T-cell (primary cell): ENCODE data around the gene FKBP10. TPM values are rescaled to one million over a fixed set of nuclear protein-coding genes. Genes with fewer than 3 reads are reported as not detected.

Experiments
- ATAC-seq, 4 experiments: fragments of 200-7000 bp in 3 of 4; fragments of 150-1000 bp in 1 of 4; cut with Tn5 transposase; replicated peaks in 1 of 4; 1 replicate in 3 of 4; 2 replicates in 1 of 4; pipeline ENCODE4 v1.10.0; 2021; ENCODE audit warnings: moderate library complexity in 3 of 4, mild to moderate bottlenecking in 2 of 4, moderate number of reproducible peaks in 1 of 4
- CTCF ChIA-PET, 2 donors: fragments of 300-600 bp; sonication (Branson Sonifier 250); formaldehyde crosslinking; loops; one replicate each; lab custom pipeline; 2022; ENCODE audit warnings: antibody characterized with exemption in 2 of 2; lab: Charles Lee
- POLR2A ChIA-PET, 2 donors: fragments of 300-600 bp; sonication (Branson Sonifier 250); formaldehyde crosslinking; loops; one replicate each; lab custom pipeline; 2022; ENCODE audit warnings: antibody characterized with exemption in 2 of 2; lab: Charles Lee
- DNase-seq, 35 experiments: peaks; one replicate each; pipeline versions ENCODE4 v3.0.0 to v3.0.0-alpha.2; 2013 to 2023
- H3K27ac ChIP-seq: one replicate; pipeline ENCODE4 v1.5.1; 2013; ENCODE audit warnings: low read length
- H3K27me3 ChIP-seq, 2 experiments: replicated peaks in 1 of 2; 1 replicate in 1 of 2; 2 replicates in 1 of 2; pipeline versions ENCODE4 v1.6.1 to v1.7.0; 2013; ENCODE audit warnings: low read length in 1 of 2, mixed read lengths in 1 of 2; ENCODE audit not compliant: control insufficient read depth in 2 of 2, insufficient read depth in 2 of 2; ENCODE audit errors: extremely low read depth in 1 of 2
- H3K36me3 ChIP-seq, 2 donors: 1 replicate in 1 of 2; 2 replicates in 1 of 2; pipeline versions ENCODE4 v1.6.1 to v1.7.0; 2013; ENCODE audit warnings: low read length in 1 of 2; ENCODE audit not compliant: control insufficient read depth in 2 of 2, insufficient read depth in 1 of 2; ENCODE audit errors: extremely low read depth in 1 of 2
- H3K4me1 ChIP-seq, 2 experiments: 1 replicate in 1 of 2; 2 replicates in 1 of 2; pipeline versions ENCODE4 v1.6.1 to v1.7.0; 2013; ENCODE audit warnings: low read length in 2 of 2, mixed read lengths in 1 of 2; ENCODE audit not compliant: insufficient read depth in 2 of 2, control insufficient read depth in 1 of 2; ENCODE audit errors: extremely low read depth in 1 of 2
- H3K4me3 ChIP-seq, 2 donors: 1 replicate in 1 of 2; 2 replicates in 1 of 2; pipeline versions ENCODE4 v1.5.1 to v1.7.0; 2013; ENCODE audit warnings: mild to moderate bottlenecking in 2 of 2, low read length in 1 of 2, moderate library complexity in 1 of 2; ENCODE audit not compliant: control insufficient read depth in 1 of 2; ENCODE audit errors: extremely low read depth in 1 of 2
- H3K9me3 ChIP-seq: 2 replicates; pipeline ENCODE4 v1.7.0; 2013
- H3K27ac Mint-ChIP-seq, 2 donors: one replicate each; pipeline ENCODE4 v1.8.0; 2020 to 2021; ENCODE audit warnings: mild to moderate bottlenecking in 2 of 2, mixed read lengths in 2 of 2
- H3K27me3 Mint-ChIP-seq, 2 donors: one replicate each; pipeline ENCODE4 v1.8.0; 2021 to 2022; ENCODE audit warnings: mixed read lengths in 2 of 2
- H3K36me3 Mint-ChIP-seq: one replicate; pipeline ENCODE4 v1.8.0; 2021; ENCODE audit warnings: mixed read lengths
- H3K4me1 Mint-ChIP-seq, 3 donors: one replicate each; pipeline ENCODE4 v1.8.0; 2020 to 2022; ENCODE audit warnings: mixed read lengths in 3 of 3, mild to moderate bottlenecking in 1 of 3
- H3K4me3 Mint-ChIP-seq, 3 donors: one replicate each; pipeline ENCODE4 v1.8.0; 2020 to 2022; ENCODE audit warnings: mild to moderate bottlenecking in 3 of 3, mixed read lengths in 3 of 3, moderate library complexity in 3 of 3
- H3K9me3 Mint-ChIP-seq, 3 donors: one replicate each; pipeline ENCODE4 v1.8.0; 2020 to 2022; ENCODE audit warnings: mixed read lengths in 3 of 3
- WGBS: methylation state at CpG from one replicate; pipeline ENCODE4 v1.1.5; 2013; ENCODE audit warnings: missing lambda C conversion rate; ENCODE audit not compliant: insufficient coverage; 5-methylcytosine and 5-hydroxymethylcytosine counted together
- total RNA-seq, 35 experiments: library from RNA in 6 of 35; stranded (reverse) in 6 of 35; fragments of 120-200 nt in 1 of 35; gene quantifications; one replicate each; pipeline versions ENCODE4 v1.2.1 to v1.2.4 and lab custom pipeline; 2013 to 2026

The FKBP10 gene, protein sequence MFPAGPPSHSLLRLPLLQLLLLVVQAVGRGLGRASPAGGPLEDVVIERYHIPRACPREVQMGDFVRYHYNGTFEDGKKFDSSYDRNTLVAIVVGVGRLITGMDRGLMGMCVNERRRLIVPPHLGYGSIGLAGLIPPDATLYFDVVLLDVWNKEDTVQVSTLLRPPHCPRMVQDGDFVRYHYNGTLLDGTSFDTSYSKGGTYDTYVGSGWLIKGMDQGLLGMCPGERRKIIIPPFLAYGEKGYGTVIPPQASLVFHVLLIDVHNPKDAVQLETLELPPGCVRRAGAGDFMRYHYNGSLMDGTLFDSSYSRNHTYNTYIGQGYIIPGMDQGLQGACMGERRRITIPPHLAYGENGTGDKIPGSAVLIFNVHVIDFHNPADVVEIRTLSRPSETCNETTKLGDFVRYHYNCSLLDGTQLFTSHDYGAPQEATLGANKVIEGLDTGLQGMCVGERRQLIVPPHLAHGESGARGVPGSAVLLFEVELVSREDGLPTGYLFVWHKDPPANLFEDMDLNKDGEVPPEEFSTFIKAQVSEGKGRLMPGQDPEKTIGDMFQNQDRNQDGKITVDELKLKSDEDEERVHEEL
- total RNA-seq: 1 to 10 TPM in 2 of 5 donors, under 1 TPM in 2, not detected in 1; 0.49 to 1.3 (median 1.1) TPM
- 0.35 TPM for total RNA-seq (2013)
- total RNA-seq (lab: John Stamatoyannopoulos, UW): 0 to 0.55 (median 0.18) reads per million in 29 experiments

DNA sequence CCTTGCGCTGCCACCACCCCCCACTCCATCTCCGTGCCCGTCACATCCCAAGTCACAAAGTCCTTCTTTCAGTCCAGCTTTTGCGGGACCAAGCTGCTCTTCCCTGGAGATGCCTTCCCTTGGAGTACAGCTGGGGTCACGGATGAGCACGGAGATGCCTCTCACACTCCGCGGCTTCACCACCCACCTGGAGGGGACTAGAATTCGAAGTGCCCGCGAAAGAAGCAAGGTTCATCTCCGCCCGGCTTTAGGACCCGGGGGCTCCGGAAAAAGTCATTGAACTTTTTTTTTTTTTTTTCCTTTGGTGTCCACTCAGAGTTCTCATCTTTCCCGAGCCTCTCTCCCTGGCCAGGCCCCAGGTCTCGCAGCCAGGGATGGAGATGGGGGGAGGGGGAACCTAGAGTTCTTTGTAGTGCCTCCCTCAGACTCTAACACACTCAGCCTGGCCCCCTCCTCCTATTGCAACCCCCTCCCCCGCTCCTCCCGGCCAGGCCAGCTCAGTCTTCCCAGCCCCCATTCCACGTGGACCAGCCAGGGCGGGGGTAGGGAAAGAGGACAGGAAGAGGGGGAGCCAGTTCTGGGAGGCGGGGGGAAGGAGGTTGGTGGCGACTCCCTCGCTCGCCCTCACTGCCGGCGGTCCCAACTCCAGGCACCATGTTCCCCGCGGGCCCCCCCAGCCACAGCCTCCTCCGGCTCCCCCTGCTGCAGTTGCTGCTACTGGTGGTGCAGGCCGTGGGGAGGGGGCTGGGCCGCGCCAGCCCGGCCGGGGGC lies at the start of gene FKBP10:
FKBP10 (plus strand) TSS at position 624 of the 771 bp plus-strand sequence; CDS start at position 655, 31 bp downstream.
- no peaks in the 10 kb centered on the region for H3K27me3 Mint-ChIP-seq
- POLR2A ChIA-PET: interaction anchor here in 1 of 2 donors (0.6 to 1.0 kb wide), 2 partner anchors 9 to 124 kb away, joined by 3 to 7 read pairs; no protein-coding TSS in a partner anchor

GRCh38 chr17:41763327-41763726 lies 49.5 kb upstream of the FKBP10 start:
- H3K4me1 Mint-ChIP-seq: no peaks in the 10 kb centered on the region
- DNase-seq (no peak), ATAC-seq (no peak)
- Histone ChIP-seq H3K9me3 (no peaks in the 10 kb centered on the region), H3K27ac (no peak overlapping the region), H3K36me3 (peaks cover 0 to 3% of the 10 kb centered on the region in 2 donors), H3K27me3 (peaks cover 0 to 6% of the 10 kb centered on the region in 2 experiments), H3K4me1 (no peaks in the 10 kb centered on the region), H3K4me3 (no peak overlapping the region)
- H3K4me3 Mint-ChIP-seq: no peak overlapping the region
- ChIA-PET POLR2A (no interaction called here), CTCF (no interaction called here)
- H3K9me3 Mint-ChIP-seq: no peaks in the 10 kb centered on the region
- H3K27ac Mint-ChIP-seq: no peak overlapping the region
- WGBS: 83% methylated on average over 7 of the region's 8 CpGs
- no peaks in the 10 kb centered on the region for H3K27me3 Mint-ChIP-seq
- no peaks in the 10 kb centered on the region for H3K36me3 Mint-ChIP-seq

More for the DNA sequence above, at the start of gene FKBP10:
- Histone ChIP-seq H3K36me3 (no peaks in the 10 kb centered on the region), H3K4me1 (peaks cover 0 to 33% of the 10 kb centered on the region in 2 experiments), H3K9me3 (no peaks in the 10 kb centered on the region), H3K4me3 (peak within 1 kb of the TSS; percentile 64 to 75), H3K27ac (no peak within 1 kb of the TSS), H3K27me3 (peaks cover 0 to 30% of the 10 kb centered on the region in 2 experiments)
- Mint-ChIP-seq H3K9me3 (no peaks in the 10 kb centered on the region), H3K36me3 (peaks cover 3% of the 10 kb centered on the region), H3K4me1 (peaks cover 20 to 28% (median 25%) of the 10 kb centered on the region in 3 donors), H3K27ac (peak within 1 kb of the TSS; percentile 22 to 57), H3K4me3 (peak within 1 kb of the TSS; percentile 84 to 96 (median 90))
- CTCF ChIA-PET: interaction anchor here in 1 of 2 donors (0.7 to 2.1 kb wide), 3 partner anchors 8 to 26 kb away, joined by 3 to 6 read pairs (median 3); partner anchors contain the start of gene JUP
- 3% methylated on average over 17 of the region's 35 CpGs for WGBS
- ATAC-seq (peak; percentile 4 to 20 (median 8)), DNase-seq (peak in 26 of 35 experiments; percentile 8 to 56 (median 37))

GRCh38 chr17:41766135-41766534 lies 46.7 kb upstream of the FKBP10 start:
- Mint-ChIP-seq H3K9me3 (no peaks in the 10 kb centered on the region), H3K27ac (no peak overlapping the region), H3K27me3 (no peaks in the 10 kb centered on the region), H3K36me3 (no peaks in the 10 kb centered on the region), H3K4me1 (no peaks in the 10 kb centered on the region), H3K4me3 (no peak overlapping the region)
- Histone ChIP-seq H3K4me1 (no peaks in the 10 kb centered on the region), H3K4me3 (no peak overlapping the region), H3K27ac (no peak overlapping the region), H3K27me3 (peaks cover 0 to 5% of the 10 kb centered on the region in 2 experiments), H3K36me3 (peaks cover 0 to 3% of the 10 kb centered on the region in 2 donors), H3K9me3 (no peaks in the 10 kb centered on the region)
- ChIA-PET CTCF (no interaction called here), POLR2A (interaction anchor here in 1 of 2 donors (0.7 kb wide), 1 partner anchor 1072 kb away, joined by 3 read pairs; no protein-coding TSS in a partner anchor)
- ATAC-seq: no peak
- DNase-seq: no peak

GRCh38 chr17:41767324-41768042 lies 45.3 kb upstream of the FKBP10 start:
- Histone ChIP-seq H3K9me3 (no peaks in the 10 kb centered on the region), H3K27ac (no peak overlapping the region), H3K4me1 (no peaks in the 10 kb centered on the region), H3K36me3 (peaks cover 0 to 3% of the 10 kb centered on the region in 2 donors), H3K27me3 (peaks cover 0 to 15% of the 10 kb centered on the region in 2 experiments), H3K4me3 (no peak overlapping the region)
- DNase-seq: no peak
- WGBS: 92% methylated on average over 10 of the region's 18 CpGs
- H3K4me1 Mint-ChIP-seq: peaks cover 3 to 5% (median 4%) of the 10 kb centered on the region in 3 donors
- no peaks in the 10 kb centered on the region for H3K27me3 Mint-ChIP-seq
- no peak overlapping the region for H3K4me3 Mint-ChIP-seq
- H3K36me3 Mint-ChIP-seq: no peaks in the 10 kb centered on the region
- CTCF ChIA-PET: no interaction called here
- POLR2A ChIA-PET: interaction anchor here in 1 of 2 donors (0.7 kb wide), 1 partner anchor 93 kb away, joined by 3 read pairs; no protein-coding TSS in a partner anchor
- ATAC-seq: no peak
- H3K9me3 Mint-ChIP-seq: no peaks in the 10 kb centered on the region
- H3K27ac Mint-ChIP-seq: no peak overlapping the region

GRCh38 chr17:41768682-41769288 lies 44.0 kb upstream of the FKBP10 start:
- peaks cover 0 to 3% of the 10 kb centered on the region in 2 donors for H3K36me3 ChIP-seq
- POLR2A ChIA-PET: no interaction called here
- no peaks in the 10 kb centered on the region for H3K9me3 ChIP-seq
- H3K27ac ChIP-seq: no peak overlapping the region
- Mint-ChIP-seq H3K36me3 (no peaks in the 10 kb centered on the region), H3K27ac (no peak overlapping the region), H3K27me3 (peaks cover 0 to 3% of the 10 kb centered on the region in 2 donors), H3K9me3 (no peaks in the 10 kb centered on the region), H3K4me3 (no peak overlapping the region), H3K4me1 (peaks cover 3 to 5% (median 4%) of the 10 kb centered on the region in 3 donors)
- H3K4me1 ChIP-seq: no peaks in the 10 kb centered on the region
- DNase-seq (no peak), ATAC-seq (no peak)
- H3K27me3 ChIP-seq: peaks cover 0 to 24% of the 10 kb centered on the region in 2 experiments
- CTCF ChIA-PET: interaction anchor here in 1 of 2 donors (0.7 kb wide), 1 partner anchor 30 kb away, joined by 5 read pairs; no protein-coding TSS in a partner anchor
- 94% methylated on average over 22 of the region's 23 CpGs for WGBS
- H3K4me3 ChIP-seq: no peak overlapping the region
